Coronary artery (tissue), 2 donors: ENCODE measurements around the gene CDH4.

Experiments
- DNase-seq: peaks from one replicate; pipeline ENCODE4 v3.0.0-alpha.2; 2017; ENCODE audit warnings: low spot score
- H3K27ac ChIP-seq, 2 donors: fragments of 200-600 bp; sonication (generic); one replicate each; pipeline ENCODE4 v1.5.1; 2016 to 2019
- H3K4me3 ChIP-seq: fragments of 200-600 bp; sonication (generic); 2 replicates; pipeline ENCODE4 v1.5.1; 2016; ENCODE audit warnings: mild to moderate bottlenecking, moderate library complexity
- TF ChIP-seq, protein P1 (sequence below): fragments of 200-600 bp; sonication (generic); IDR thresholded peaks from one replicate; pipeline ENCODE4 v1.5.1; 2019; ENCODE audit warnings: antibody characterized with exemption

CDH4 gene

DNA sequence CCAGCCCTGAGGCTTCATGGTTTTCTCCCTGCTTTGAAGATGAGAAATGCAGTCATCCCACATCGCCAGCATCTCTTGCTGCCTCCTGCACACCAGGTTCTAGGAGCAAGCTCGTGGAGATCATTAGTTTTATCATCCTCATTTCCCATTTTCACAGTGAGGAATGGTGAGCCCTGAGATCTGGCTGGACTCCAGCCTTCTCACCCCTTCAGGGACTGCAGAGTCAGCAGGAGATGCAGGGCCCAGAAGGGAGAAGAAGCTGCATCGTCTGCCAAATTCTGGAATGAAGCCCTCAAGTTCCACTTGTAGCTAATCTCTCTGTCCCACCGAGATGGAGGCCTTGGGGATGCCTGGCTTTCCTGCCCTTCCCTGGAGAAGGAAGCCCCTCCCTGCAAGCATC, 596.8 kb downstream of the CDH4 start:
- DNase-seq: no peak
- TF ChIP-seq, protein P1, sequence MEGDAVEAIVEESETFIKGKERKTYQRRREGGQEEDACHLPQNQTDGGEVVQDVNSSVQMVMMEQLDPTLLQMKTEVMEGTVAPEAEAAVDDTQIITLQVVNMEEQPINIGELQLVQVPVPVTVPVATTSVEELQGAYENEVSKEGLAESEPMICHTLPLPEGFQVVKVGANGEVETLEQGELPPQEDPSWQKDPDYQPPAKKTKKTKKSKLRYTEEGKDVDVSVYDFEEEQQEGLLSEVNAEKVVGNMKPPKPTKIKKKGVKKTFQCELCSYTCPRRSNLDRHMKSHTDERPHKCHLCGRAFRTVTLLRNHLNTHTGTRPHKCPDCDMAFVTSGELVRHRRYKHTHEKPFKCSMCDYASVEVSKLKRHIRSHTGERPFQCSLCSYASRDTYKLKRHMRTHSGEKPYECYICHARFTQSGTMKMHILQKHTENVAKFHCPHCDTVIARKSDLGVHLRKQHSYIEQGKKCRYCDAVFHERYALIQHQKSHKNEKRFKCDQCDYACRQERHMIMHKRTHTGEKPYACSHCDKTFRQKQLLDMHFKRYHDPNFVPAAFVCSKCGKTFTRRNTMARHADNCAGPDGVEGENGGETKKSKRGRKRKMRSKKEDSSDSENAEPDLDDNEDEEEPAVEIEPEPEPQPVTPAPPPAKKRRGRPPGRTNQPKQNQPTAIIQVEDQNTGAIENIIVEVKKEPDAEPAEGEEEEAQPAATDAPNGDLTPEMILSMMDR: no peak
- no peak overlapping the region for H3K27ac ChIP-seq
- H3K4me3 ChIP-seq: no peak overlapping the region

GRCh38 chr20:61849376-61849775, 597.3 kb downstream of the CDH4 start:
- no peak for DNase-seq
- H3K4me3 ChIP-seq: no peak overlapping the region
- no peak overlapping the region for H3K27ac ChIP-seq
- TF ChIP-seq, protein P1: no peak

DNA sequence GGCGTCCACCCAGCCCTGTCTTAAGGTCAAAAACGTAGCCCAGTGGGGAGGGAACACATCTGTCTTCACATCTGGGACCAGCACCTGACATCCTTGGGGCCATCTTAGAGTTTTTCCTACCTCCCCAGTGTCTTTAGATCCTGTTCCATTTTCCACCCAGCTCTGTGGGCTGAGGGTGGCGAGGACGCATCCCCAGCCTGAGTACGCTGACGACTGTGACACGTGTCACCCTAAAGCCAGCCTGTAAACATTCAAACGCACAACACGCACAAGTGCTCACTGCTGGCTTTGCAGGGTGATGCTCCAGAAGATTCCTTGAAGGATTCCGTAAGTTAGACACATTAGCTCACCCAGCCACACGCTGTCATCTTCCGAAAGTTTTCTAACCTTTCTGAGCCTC, 597.8 kb downstream of the CDH4 start:
- DNase-seq: no peak
- H3K4me3 ChIP-seq: no peak overlapping the region
- H3K27ac ChIP-seq: no peak overlapping the region
- TF ChIP-seq, protein P1: no peak

DNA sequence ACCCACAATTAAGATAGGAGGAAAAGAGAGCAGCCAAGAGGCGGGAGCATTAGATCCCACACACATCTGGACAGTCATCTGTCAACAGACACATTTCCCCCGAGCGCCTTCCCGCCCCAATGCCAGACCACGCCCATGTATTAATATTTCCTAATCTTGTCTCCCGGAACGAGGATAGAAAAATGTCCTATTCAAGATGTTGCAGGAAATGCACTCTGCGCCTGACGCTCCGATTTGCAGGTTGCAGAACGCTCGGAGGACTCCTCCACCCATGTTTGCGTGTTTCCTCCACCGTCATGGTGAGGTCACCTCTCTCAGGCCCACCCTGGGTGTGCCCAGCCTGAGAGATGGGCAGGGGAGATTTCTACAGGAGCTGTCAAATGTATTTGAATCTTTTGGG, 598.4 kb downstream of the CDH4 start:
- no peak for DNase-seq
- H3K4me3 ChIP-seq: no peak overlapping the region
- TF ChIP-seq, protein P1: no peak
- H3K27ac ChIP-seq: no peak overlapping the region

DNA sequence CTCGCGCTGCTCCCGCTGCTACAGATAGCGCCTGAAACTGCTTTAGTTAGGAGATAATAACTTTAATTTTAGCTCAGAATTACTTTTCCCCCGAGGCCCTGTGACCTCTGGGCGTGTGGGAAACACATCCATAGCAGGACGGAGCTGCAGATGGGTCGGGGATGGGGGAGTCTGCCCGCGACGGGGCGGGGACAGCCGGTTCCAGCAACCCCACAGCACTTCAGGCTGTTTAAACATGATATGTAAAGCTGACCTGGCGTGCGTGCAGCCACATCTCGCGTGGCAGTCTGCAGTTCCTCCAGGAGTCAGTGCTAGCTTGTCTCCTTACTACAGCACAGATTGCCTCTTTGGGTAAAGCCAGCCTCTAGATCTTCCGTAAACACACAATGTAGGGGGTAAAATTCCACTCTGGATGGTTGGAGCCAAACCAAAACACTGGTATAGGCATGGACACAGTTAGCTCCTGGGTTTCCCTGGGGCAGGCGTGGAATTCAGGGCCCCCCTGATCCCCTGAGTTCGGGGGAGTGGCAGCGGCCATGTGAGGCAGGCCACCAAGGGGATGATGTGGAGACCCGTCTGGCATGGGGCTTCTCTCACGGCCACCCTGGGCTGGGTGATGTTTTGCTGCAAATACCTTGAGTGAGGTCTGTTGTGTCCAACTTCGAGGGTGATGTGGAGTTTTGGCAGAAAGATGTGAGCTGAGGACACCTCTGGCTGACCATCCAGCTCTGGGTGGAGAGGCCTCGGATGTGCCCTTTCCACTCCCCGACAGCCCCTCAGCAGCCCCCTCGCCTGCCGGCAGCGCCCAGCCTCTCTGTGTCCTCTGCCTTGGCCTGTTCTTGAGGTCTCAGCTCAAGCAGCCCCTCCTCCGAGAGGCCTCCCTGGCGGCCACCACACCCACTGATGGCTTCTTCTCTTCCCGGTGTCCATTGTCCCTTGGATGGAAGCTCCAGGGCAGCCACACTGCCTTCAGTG, 599.2 kb downstream of the CDH4 start:
- TF ChIP-seq, protein P1: no peak
- Histone ChIP-seq H3K27ac (no peak overlapping the region), H3K4me3 (no peak overlapping the region)
- no peak for DNase-seq

- TF ChIP-seq, protein P1: no peak
- no peak for DNase-seq
- Histone ChIP-seq H3K27ac (no peak overlapping the region), H3K4me3 (no peak overlapping the region)
These were observed 600.4 kb downstream of the CDH4 start for GRCh38 chr20:61852268-61853072.
